ENCODE results near the gene MEMO1.

MEMO1 gene

DNA sequence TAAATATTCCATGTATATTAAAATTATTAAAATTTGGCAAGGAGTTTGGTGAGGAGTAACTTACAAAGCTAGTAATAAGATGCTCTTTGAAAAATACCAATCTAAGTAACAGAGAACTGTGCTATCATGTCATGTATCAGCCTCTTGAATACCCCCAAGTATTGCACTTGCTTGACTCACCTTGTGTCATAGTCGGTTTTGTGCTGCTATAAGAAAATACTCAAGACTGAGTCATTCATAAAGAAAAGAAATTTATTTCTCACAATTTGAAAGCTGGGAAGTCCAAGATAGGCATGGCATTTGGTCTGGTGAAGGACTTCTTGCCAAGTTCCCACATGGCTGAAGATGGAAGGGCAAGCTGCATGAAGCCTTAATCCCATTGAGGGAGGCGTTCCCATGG lies 179.2 kb downstream of the MEMO1 start:
- DNase-seq (ENCODE audit: low read depth, low spot score), result no peak

DNA sequence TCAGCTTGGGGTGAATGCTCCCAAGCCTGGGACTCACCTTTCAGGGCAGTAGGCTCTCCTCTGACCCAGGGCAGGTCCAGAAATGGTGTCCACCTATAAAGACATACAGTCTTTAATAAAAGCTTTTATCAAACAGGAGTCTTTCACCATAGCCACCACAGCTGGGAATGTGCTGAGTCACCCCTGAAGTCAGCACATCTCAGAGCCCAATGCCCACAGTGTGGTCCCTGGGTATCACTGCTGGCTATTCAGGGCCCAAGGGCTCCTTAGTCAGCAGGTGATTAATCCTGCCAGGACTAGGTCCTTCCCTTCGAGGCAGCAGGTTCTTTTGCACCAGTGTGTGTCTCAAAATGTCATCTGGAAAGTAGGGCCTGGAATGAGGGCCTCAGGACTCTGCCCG lies 181.9 kb downstream of the MEMO1 start:
- no peak for DNase-seq (ENCODE audit: low read depth, low spot score)

- DNase-seq (ENCODE audit: low read depth, low spot score), result no peak
Observed at GRCh38 chr2:31823558-31823957, 187.2 kb downstream of the MEMO1 start.

DNA sequence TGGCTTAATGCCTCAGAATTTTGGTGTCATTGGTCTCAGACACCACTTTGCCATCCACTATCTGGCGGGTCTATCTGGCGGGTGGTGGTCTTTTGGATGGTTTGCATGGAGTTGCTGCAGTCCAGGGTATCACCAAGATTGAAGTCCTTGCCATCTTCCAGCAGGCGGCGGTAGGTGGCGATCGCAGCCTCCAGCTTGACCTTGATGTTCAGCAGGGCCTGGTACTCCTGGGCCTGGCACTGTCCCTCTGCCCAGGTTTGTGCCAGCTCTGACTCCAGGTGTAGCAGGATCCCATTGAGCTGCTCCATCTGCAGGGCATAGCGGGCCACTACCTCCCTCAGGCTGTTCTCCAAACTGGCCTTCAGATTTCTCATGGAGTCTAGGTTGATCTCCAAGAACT lies 188.2 kb downstream of the MEMO1 start:
- DNase-seq (ENCODE audit: low read depth, low spot score), result no peak

Data from activated CD4-positive, CD25-positive, alpha-beta regulatory T cell treated with anti-CD3 and anti-CD28 coated beads, Interleukin-2, amount 50 U/mL, for 16 hours (primary cell).